Daoy (cell line): Measurements from ENCODE around the gene RNU6-7. TPM values are rescaled to one million over a fixed set of nuclear protein-coding genes. Genes with fewer than 3 reads are reported as not detected.

Experiments
- total RNA-seq: library from RNA; depleted of rRNA; stranded (reverse); fragments of >200 nt; shearing (Covaris generic); gene quantifications from 2 replicates; pipeline ENCODE4 v1.2.3, GENCODE V29; 2014; rRNA removed

Gene RNU6-7
- total RNA-seq, 1 experiment from 2014 or later = not detected

Other genes with a start within 250 kb of the RNU6-7 start
- 56.0 and 64.9 TPM in 2 replicates for gene ARHGAP5, start 124.7 kb upstream of the RNU6-7 start, total RNA-seq
- gene RNU6-8, start 1.2 kb downstream of the RNU6-7 start, total RNA-seq = not detected in 2 replicates
- gene AKAP6, start 127.3 kb downstream of the RNU6-7 start, total RNA-seq = 0.48 and 2.1 TPM in 2 replicates